Muscle layer of colon (tissue), 2 donors: ENCODE data around the gene KLRK1.
A peak's percentile ranks its signal among the peaks of the same experiment; 100 is the strongest.
"Not testable (repeated sequence)": the region's sequence is repeated elsewhere in the genome, so short reads cannot be mapped to it uniquely, and the experiment has no call there.

Source experiments
- H3K27ac ChIP-seq: one replicate; pipeline ENCODE4 v1.7.0; 2013; ENCODE audit warnings: low read depth, mild to moderate bottlenecking, low read length, moderate library complexity
- H3K27me3 ChIP-seq, 2 donors: one replicate each; pipeline ENCODE4 v1.7.0; 2013; ENCODE audit warnings: low read length in 2 of 2, mild to moderate bottlenecking in 2 of 2; ENCODE audit not compliant: insufficient read depth in 2 of 2, control insufficient read depth in 1 of 2
- H3K36me3 ChIP-seq: one replicate; pipeline ENCODE4 v1.7.0; 2013; ENCODE audit warnings: mild to moderate bottlenecking, low read length; ENCODE audit not compliant: insufficient read depth
- H3K4me1 ChIP-seq: one replicate; pipeline ENCODE4 v1.7.0; 2013; ENCODE audit warnings: mild to moderate bottlenecking, low read length; ENCODE audit not compliant: insufficient read depth
- H3K4me3 ChIP-seq, 2 donors: one replicate each; pipeline ENCODE4 v1.7.0; 2013; ENCODE audit warnings: low read length in 2 of 2, low read depth in 1 of 2, mild to moderate bottlenecking in 1 of 2, moderate library complexity in 1 of 2
- H3K9ac ChIP-seq: one replicate; pipeline ENCODE4 v1.7.0; 2013; ENCODE audit warnings: low read length
- H3K9me3 ChIP-seq: one replicate; pipeline ENCODE4 v1.7.0; 2013; ENCODE audit warnings: mild to moderate bottlenecking, low read length
- donor health status: abdominal sarcoma.
- donor health status: Adenocarcinoma of cecum.

KLRK1 gene

GRCh38 chr12:10404798-10405197 lies 15.0 kb upstream of the KLRK1 start:
- Histone ChIP-seq H3K36me3 (no peaks in the 10 kb centered on the region), H3K9me3 (no peaks in the 10 kb centered on the region), H3K9ac (no peak overlapping the region), H3K27ac (no peak overlapping the region), H3K4me3 (no peak overlapping the region), H3K27me3 (no peaks in the 10 kb centered on the region), H3K4me1 (no peaks in the 10 kb centered on the region)

GRCh38 chr12:10400829-10401228 lies 11.0 kb upstream of the KLRK1 start:
- no peak overlapping the region for H3K27ac ChIP-seq
- no peaks in the 10 kb centered on the region for H3K27me3 ChIP-seq
- H3K4me3 ChIP-seq: no peak overlapping the region
- H3K9ac ChIP-seq: no peak overlapping the region
- peaks cover under 1% of the 10 kb centered on the region for H3K4me1 ChIP-seq
- H3K9me3 ChIP-seq: no peaks in the 10 kb centered on the region
- H3K36me3 ChIP-seq: no peaks in the 10 kb centered on the region

DNA sequence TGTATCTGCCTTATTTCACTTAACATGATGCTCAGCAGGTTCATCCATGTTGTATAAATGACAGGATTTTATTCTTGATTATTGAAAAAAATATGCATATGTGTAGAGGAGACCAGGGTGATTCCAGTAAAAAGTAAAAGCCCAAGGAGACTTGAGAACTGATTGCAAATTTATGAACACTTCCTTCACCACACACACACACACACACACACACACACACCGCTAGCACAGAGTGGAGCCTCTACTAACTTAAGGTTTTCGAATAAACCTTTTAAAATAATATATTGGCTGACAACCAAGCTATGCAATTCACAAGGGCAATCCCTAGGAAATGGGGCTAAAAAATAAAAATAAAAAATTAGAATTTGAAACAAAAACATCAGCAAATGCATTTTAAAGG lies 8.3 kb upstream of the KLRK1 start:
- no peak overlapping the region for H3K27ac ChIP-seq
- peaks cover 9% of the 10 kb centered on the region for H3K4me1 ChIP-seq
- no peaks in the 10 kb centered on the region for H3K36me3 ChIP-seq
- no peaks in the 10 kb centered on the region for H3K27me3 ChIP-seq
- H3K4me3 ChIP-seq: no peak overlapping the region
- H3K9me3 ChIP-seq: no peaks in the 10 kb centered on the region
- H3K9ac ChIP-seq: no peak overlapping the region

GRCh38 chr12:10397296-10397695 lies 7.5 kb upstream of the KLRK1 start:
- Histone ChIP-seq H3K4me1 (peaks cover 11% of the 10 kb centered on the region), H3K9ac (no peak overlapping the region), H3K4me3 (no peak overlapping the region), H3K9me3 (no peaks in the 10 kb centered on the region), H3K36me3 (no peaks in the 10 kb centered on the region), H3K27me3 (no peaks in the 10 kb centered on the region), H3K27ac (no peak overlapping the region)

DNA sequence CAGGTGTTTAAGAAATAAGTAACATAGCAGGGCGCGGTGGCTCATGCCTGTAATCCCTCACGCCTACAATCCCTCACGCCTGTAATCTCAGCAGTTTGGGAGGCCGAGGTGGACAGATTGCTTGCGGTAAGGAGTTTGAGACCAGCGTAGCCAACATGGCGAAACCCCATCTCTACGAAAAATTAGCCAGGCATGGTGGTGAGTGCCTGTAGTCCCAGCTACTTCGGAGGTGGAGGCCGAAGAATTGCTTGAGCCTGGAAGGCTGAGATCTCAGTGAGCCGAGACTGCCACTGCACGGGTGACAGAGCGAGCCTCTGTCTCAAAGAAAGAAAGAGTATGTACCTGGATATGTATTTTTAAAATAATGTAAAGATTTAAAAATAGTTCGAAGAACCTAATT lies 6.3 kb upstream of the KLRK1 start:
- H3K36me3 ChIP-seq, H3K27me3 ChIP-seq, H3K9ac ChIP-seq, H3K9me3 ChIP-seq, H3K27ac ChIP-seq, H3K4me3 ChIP-seq: not testable (repeated sequence)
- H3K4me1 ChIP-seq: peaks cover 16% of the 10 kb centered on the region

DNA sequence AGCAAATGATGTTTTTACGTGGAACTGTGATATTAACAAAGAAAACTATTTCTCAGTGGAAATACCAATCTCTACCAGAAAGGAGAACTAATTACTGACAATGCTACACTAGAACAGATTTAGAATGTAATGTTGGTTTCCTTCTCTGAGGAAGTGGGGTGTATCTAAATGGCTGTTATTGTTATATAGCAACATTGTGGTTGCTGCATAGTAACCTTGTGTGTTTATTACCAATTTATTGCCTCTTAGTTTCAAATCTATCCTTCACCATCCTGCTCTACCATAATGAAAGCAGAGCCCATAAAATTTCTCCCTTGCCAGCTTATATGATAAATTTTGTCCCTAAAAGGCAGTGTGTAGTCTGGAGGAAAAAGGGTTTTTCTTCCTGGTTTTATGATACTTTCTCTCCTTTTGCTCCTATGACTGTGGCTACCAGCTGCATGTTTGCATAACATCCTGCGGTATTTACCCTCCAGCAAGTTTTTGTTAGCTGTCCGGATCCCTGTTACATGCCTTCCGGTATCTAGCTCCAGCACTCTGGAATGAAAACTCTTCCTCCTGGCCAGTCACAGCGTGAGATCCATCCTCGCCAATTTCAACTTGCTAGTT lies 5.7 kb upstream of the KLRK1 start:
- Histone ChIP-seq H3K4me3 (peak overlapping the region in 1 of 2 donors; percentile 29), H3K36me3 (no peaks in the 10 kb centered on the region)

DNA sequence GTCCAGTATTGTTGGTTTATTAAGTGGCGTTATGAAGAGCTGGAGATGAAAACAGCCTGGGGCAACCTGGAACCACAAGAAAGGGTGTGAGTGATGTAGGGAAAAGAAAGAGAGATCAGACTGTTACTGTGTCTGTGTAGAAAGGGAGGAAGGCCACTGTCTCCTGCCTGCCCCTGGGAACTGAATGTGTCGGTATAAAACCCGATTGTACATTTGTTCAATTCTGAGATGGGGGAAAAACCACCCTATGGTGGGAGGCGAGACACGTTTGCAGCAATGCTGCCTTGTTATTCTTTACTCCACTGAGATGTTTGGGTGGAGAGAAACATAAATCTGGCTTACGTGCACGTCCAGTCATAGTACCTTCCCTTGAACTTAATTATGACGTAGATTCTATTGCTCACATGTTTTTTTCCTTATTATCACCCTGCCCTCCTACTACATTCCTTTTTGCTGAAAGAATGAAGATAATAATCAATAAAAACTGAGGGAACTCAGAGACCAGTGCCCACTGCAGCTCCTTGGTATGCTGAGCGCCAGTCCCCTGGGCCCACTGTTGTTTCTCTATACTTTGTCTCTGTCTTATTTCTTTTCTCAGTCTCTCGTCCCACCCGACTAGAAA lies 4.8 kb upstream of the KLRK1 start:
- not testable (repeated sequence) for H3K4me3 ChIP-seq, H3K9ac ChIP-seq, H3K27ac ChIP-seq, H3K36me3 ChIP-seq, H3K9me3 ChIP-seq, H3K27me3 ChIP-seq
- H3K4me1 ChIP-seq: peaks cover 16% of the 10 kb centered on the region

More for the DNA sequence above, 5.7 kb upstream of the KLRK1 start:
- Histone ChIP-seq H3K9me3 (no peaks in the 10 kb centered on the region), H3K27me3 (no peaks in the 10 kb centered on the region), H3K4me1 (peaks cover 16% of the 10 kb centered on the region), H3K27ac (no peak overlapping the region), H3K9ac (no peak overlapping the region)

- Histone ChIP-seq H3K36me3 (no peaks in the 10 kb centered on the region), H3K27me3 (no peaks in the 10 kb centered on the region), H3K9ac (no peak overlapping the region), H3K27ac (no peak overlapping the region), H3K4me1 (peaks cover 16% of the 10 kb centered on the region), H3K9me3 (no peaks in the 10 kb centered on the region), H3K4me3 (no peak overlapping the region)
These were observed 3.5 kb upstream of the KLRK1 start for GRCh38 chr12:10393291-10393690.

DNA sequence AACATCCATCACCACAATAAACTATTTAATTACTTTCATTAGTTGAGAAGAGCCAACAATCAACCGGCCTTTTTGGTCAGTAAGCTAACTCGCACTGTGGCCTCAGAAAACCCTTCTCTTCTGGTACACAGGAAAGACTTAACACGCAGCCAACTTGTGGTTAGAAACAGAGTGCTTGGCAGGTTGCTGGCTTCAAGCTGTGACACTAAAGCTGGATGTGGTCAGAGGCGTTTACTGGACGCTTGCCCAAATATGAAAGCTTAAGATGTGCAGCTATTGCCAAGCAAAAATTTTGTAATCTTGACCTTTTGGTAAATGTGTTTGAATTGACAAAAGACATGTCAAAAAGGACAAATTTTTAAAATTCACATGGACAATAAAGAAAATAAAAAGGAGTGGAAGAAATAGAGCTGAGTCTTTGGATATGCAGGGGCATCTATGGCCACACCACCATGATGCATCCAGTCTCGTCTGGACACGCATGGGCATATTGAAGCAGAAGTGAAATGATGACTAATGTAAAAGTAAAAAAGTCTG lies 2.6 kb upstream of the KLRK1 start:
- H3K27me3 ChIP-seq: no peaks in the 10 kb centered on the region
- H3K27ac ChIP-seq: no peak overlapping the region
- peaks cover 16% of the 10 kb centered on the region for H3K4me1 ChIP-seq
- H3K9ac ChIP-seq: no peak overlapping the region
- H3K9me3 ChIP-seq: no peaks in the 10 kb centered on the region
- no peak overlapping the region for H3K4me3 ChIP-seq
- H3K36me3 ChIP-seq: no peaks in the 10 kb centered on the region

DNA sequence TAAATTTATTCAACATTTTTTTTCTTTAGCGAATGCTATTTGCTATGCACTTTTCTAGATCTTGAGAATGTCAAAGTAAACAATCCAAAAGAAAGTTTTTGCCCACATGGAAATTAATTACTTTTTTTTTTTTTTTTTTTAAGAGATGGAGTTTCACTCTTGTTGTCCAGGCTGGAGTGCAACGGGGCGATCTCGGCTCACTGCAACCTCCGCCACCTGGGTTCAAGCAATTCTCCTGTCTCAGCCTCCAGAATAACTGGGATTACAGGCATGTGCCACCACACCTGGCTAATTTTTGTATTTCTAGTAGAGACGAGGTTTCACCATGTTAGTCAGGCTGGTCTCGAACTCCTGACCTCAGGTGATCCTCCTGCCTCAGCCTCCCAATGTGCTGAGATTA lies 1.1 kb upstream of the KLRK1 start:
- peaks cover 16% of the 10 kb centered on the region for H3K4me1 ChIP-seq
- H3K36me3 ChIP-seq, H3K9ac ChIP-seq, H3K4me3 ChIP-seq, H3K27ac ChIP-seq, H3K9me3 ChIP-seq, H3K27me3 ChIP-seq: not testable (repeated sequence)

DNA sequence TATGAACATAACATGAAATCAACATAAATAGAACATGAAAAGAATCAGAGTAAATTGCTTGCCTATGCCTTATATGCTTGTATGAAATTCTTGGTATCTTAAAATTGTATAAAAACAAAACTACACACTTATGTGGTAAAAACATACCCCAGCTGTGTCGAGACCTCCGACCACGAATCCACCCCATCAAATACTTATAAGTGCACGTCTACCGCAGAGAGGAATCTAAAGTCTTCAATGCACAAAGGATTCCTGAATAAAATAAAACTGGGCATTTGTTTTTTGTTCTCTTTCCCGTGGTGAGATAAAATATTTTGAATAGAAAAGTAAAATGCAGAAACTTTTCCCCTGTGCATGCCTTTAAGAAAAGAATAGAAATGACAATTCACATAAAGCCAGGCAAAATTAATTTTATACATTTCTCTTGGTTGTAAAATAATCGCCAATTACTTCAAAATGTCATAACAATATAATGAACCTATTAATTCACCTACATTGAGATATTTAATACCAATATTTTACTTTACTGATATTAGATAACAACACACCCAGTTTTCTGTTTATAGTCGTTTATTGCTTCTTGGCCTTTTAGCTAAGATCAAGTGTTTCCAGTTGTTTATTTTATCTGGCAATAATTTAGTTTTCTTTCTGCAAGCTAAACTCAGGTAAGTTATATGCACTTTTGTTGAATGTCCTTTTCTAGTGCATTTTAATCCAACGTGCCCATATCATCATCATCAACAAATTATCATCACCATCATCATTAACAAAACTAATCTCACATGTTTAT lies 1.0 kb downstream of the KLRK1 start:
- H3K9ac ChIP-seq: no peak overlapping the region
- H3K9me3 ChIP-seq: no peaks in the 10 kb centered on the region
- H3K27me3 ChIP-seq: no peaks in the 10 kb centered on the region
- no peak overlapping the region for H3K27ac ChIP-seq
- H3K4me1 ChIP-seq: peaks cover 9% of the 10 kb centered on the region
- no peaks in the 10 kb centered on the region for H3K36me3 ChIP-seq
- H3K4me3 ChIP-seq: no peak overlapping the region
